GM19238 (cell line): ENCODE data around the gene MLLT10.
"Not testable (repeated sequence)": the region's sequence is repeated elsewhere in the genome, so short reads cannot be mapped to it uniquely, and the experiment has no call there.

Experiments used
- DNase-seq: peaks from one replicate; pipeline ENCODE4 v3.0.0; 2011; ENCODE audit warnings: low spot score; ENCODE audit not compliant: insufficient read length

MLLT10 gene

DNA sequence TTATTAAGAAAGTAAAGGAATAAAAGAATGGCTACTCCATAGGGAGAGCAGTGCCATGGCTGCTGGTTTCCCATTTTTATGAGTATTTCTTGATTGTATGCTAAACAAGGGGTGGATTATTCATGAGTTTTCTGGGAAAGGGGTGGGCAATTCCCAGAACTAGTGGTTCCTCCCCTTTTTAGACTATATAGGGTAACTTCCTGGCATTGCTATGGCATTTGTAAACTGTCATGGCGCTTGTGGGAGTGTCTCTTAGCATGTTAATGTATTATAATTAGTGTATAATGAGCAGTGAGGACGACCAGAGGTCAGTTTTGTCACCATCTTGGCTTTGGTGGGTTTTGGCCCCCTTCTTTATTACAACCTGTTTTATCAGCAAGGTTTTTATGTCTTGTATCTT is 40.5 kb downstream of the MLLT10 start:
- DNase-seq = not testable (repeated sequence)

DNA sequence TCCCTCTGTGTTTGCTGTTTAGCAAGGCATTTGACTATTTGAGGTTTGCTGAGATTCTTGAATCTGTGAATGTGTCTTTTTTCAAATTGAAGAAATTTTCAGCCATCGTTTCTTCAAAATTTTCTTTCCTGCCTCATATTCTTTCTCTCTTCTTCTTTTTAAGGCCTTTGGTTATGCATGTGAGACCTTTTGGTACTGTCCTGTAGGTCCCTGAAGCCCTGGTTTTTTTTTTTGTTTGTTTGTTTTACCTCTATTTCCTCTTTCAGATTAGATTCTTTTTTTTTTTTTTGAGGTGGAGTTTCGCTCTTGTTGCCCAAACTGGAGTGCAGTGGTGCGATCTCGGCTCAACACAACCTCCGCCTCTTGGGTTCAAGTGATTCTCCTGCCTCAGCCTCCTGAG is 45.3 kb downstream of the MLLT10 start:
- no peak for DNase-seq

GRCh38 chr10:21581421-21581834 is 47.4 kb downstream of the MLLT10 start:
- not testable (repeated sequence) for DNase-seq

DNA sequence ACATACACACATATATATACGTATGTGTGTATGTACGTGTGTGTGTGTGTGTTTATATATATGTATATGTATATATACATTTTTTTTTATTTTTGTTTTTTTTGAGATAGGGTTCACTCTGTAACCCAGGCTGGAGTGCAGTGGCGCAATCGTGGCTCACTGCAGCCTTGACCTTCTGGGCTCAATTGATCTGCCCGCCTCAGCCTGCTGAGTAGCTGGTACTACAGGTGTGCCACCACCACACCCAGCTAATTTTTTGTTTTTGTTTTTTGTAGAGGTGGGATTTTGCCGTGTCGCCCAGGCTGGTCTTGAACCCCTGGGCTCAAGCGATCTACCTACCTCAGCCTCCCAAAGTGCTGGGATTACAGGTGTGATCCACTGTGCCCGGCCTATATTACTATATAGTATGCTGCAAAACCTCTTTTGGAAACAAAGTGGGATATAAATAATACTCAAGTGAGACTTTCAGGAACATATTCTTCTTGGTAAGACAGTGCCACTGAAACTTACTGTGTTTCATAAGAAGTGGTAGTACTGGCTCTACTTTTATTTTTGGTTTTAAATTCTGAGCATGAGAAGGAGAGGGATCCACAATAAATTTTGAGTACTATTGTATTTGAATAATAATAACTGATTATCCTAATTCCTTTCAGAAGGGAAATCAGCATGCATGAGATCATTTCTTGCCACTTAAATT is 51.0 kb downstream of the MLLT10 start:
- DNase-seq = no peak

DNA sequence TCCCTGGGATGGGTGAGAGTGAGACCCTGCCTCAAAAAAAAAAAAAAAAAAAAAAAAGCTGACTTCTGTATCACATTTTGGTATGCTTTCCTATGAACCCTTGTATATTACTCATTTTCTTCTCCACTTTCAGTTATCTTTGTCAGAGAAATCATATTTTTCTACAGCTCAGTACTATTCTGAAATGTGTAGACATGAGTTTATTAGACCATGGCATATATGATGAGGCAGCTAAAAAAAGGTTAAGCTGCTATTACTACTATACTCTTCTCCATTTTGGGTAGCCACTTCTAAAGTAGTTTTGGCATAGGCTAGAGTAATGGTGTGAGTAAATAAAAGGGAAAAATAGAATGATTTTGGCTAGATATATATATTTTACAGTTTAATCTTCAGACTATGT is 53.4 kb downstream of the MLLT10 start:
- DNase-seq = no peak

DNA sequence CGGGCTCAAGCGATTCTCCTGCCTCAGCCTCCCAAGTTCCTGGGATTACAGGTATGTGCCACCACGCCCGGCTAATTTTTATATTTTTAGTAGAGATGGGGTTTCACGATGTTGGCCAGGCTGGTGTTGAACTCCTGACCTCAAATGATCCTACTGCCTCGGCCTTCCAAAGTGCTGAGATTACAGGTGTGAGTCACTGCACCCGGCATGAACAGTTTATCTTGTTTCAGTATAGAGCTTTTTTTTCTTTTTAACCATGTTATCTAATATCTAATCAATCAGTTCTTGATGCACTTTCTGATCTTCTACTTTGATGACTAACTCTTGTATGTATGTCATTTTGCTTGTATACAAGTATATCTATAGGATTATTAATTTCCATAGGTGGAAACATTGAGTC is 54.1 kb downstream of the MLLT10 start:
- not testable (repeated sequence) for DNase-seq

DNA sequence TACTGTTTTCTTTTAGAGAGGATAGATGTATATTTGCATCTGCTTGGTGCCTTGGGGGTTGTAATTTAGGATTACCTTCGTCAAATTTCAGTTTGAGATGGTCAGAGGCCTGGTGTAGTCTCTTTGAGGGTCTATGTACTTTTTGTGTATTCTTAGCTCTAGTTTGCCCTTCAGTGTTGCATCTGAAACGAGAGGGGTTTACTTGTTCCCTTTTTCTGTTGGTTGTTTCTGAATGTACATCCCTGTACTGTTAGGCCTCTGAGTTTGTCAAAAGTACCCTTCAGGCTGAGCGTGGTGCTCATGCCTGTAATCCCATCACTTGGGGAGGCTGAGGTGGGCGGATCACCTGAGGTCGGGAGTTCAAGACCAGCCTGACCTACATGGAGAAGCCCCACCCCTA is 60.0 kb downstream of the MLLT10 start:
- no peak for DNase-seq

DNA sequence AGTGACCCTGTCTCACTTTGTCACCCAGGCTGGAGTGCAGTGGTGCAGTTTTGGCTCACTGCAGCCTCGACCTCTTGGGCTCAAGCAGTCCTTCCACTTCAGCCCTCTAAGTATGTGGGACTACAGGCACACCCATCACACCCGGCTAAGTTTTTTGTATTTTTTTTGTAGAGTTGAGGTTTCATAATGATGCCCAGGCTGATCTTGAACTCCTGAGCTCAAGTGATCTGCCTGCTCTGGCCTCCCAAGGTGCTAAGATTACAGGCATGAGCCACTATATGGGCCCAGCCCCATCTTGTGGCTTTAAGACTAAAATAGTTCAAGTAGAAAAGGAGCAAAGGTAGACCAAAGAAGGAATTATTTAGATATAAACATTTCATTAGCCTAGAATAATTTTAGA is 65.5 kb downstream of the MLLT10 start:
- DNase-seq = no peak

GRCh38 chr10:21600804-21601433 is 66.9 kb downstream of the MLLT10 start:
- no peak for DNase-seq

DNA sequence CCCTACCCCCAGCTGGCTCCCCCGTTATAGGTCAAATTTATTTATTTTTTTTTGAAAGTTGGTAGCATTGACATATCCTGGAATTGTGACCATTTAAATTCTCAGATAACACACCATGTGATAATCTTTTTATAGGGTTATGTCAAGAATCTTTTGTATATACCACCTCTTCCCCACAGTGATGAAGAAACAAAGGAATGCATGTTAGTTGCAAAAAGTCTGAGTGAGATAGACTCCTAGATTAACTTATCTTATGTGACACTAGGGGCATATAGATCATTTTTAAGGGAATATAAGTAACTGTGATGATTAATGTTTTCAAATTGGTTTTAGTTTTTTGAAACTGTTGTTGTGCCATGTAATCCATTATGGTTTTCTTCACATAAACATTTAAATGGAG is 68.3 kb downstream of the MLLT10 start:
- no peak for DNase-seq

DNA sequence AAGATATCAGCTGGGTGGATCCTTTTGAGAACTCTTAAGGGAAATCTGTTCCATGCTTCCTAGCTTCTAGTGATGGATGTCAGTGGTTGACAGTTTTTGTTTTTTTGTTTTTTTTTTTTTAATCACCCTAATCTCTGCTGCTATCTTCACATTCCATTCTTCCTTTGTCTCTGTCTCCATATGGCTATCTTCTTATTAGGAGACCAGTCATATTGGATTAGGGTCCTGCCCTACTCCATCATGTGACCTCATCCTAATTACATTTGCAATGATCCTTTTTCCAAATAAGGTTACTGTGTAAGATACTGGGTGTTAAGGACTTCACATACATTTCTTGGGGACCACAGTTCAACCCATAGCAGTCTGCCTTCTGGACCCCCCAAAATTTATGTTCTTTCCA is 69.7 kb downstream of the MLLT10 start:
- DNase-seq = no peak

DNA sequence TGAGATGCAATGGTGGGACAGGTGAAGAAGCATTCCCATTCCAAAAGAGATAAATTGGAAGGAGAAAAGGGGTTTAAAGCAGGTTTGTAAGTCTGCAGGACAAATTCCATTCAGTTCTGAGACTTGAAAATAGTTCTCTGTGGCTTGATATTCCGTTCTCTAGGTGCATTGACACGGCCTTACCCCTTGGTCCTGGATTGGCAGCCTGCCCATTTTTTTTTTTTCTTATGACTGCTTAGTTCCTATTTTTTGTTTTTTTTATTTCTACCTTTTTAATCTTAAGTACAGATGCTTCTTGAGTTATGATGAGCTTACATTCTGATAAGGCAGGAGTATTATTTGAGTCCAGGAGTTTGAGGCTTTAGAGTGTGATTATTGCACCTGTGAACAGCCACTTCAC is 70.6 kb downstream of the MLLT10 start:
- DNase-seq = no peak

GRCh38 chr10:21607907-21608306 is 73.9 kb downstream of the MLLT10 start:
- DNase-seq = no peak

- no peak for DNase-seq
Measured at GRCh38 chr10:21614000-21614399, 80.0 kb downstream of the MLLT10 start.

DNA sequence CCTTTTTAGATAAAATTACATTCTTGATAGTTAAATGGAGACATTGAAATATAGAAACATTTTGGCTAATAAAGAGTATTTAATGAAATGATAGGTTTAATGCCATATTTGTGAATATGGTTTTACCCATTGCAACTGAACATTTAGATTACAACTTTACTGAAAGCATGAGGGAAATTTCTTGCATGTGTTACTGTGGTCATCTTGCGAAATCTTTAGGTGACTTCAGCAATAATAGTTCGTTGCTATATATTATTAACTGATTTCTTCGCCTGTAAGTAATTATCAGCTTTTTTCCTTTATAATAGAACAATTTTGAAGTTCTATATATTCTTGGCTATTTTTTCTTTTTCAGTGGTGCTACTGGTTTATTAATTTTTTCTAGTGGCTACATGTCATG is 83.2 kb downstream of the MLLT10 start:
- DNase-seq = no peak

DNA sequence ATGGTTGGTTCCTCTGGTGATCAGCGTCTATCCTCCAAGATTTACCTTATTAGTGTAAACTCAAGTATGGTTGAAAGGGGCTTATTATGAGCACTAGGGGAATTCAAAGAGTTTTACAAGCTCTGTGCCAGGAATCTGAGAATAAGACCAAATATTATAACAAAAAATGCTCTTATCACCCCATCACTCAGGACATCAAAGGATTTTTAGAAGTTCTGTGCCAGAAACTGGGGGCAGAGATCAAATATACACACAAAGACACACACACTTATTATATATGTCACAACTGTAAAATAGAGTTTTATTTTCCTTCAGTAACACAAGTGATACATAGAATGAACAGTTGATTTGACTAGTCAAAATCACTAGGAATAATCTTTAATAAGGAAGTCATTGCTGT is 89.3 kb downstream of the MLLT10 start:
- DNase-seq = no peak

DNA sequence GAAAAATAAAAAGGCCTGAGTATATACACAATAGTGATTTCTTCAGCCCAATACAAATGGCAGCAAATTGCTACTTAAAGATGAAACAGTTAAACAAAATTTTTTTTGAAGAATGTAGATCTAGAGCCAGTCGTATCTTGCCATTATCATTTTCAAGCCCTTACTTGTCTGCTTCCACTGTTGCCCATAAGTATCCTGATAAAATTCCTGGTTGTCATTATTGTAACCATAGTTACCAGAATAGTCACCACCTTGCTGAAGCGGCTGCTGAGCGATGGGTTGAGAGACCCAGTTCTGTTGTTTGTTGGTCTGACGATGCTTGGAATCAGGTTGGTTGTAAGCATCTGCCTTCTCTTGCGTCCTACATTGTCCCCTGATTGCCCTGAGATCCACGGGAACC is 90.4 kb downstream of the MLLT10 start:
- DNase-seq = not testable (repeated sequence)

DNA sequence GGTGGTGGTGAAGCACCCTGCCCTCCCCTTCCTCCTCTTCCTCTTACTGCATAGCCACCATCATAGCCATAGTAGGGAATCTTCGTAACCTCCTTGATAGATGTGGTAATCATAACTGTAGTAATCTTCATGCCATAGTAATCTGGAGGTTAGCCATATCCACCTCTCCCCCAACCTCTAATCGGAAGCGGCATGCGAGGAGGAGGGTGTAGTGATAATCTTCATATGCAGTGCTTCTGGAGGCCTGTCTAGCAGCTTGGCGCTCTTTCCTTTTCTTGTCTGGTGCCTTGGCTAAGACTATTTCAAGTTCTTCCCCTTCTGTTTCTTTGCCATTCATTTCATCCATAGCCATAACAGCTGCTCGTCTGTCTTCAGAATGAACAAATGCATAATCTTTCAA is 90.9 kb downstream of the MLLT10 start:
- no peak for DNase-seq

- DNase-seq = no peak
Measured at GRCh38 chr10:21625623-21626229, 91.7 kb downstream of the MLLT10 start.

DNA sequence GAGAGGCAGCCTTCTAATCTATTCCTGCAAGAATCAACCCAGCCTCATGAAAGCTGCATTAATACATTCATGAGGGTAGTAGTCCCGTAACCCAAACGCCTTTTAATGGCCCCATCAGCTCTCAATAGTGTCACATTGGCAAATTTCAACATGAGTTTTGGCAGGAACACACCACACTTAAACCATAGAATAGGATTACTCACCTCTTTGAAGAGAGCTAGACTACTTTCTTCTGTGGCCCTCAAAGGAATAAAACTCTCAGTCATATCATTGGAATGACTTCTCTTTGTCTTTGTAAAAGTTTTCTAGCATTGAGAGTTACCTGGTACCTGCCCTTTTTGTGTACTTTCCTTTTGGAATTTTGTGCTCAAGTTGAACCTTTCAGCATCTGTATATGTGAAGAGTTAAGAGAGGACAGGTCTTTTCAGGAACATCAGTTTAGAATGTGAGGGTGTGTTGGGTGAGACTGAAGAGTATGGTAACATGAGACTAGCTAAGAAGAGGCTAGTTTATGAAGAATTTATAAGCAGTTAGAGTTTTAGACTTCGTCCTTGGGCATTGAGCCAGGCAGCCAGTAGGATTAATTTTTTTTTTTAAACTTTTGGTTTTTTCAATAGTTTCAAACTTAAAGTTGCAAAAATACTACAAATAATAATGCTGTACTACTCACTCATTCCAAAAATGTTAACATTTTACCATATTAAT is 92.6 kb downstream of the MLLT10 start:
- DNase-seq = no peak

GRCh38 chr10:21627331-21627730 is 93.3 kb downstream of the MLLT10 start:
- DNase-seq = no peak

GRCh38 chr10:21628023-21628422 is 94.0 kb downstream of the MLLT10 start:
- no peak for DNase-seq
